ENCODE data around the gene PFN2.

PFN2 gene

GRCh38 chr3:149970716-149971402, at the start of gene PFN2:
Gene PFN2 (minus strand): TSS chr3:149970895. CDS start chr3:149970856, 39 bp downstream.
- peak within 1 kb of the TSS; percentile 95 for H3K27ac ChIP-seq
- CTCF ChIA-PET: interaction anchor here (1.3 kb wide), 1 partner anchor 213 kb away, joined by 7 read pairs; no protein-coding TSS in a partner anchor
- TF ChIP-seq CTCF (conservative IDR thresholded peaks at IDR 0.05; ENCODE audit: low read depth): no peak
- DNase-seq (ENCODE audit: low spot score): peak; percentile 57
- POLR2A ChIA-PET (ENCODE audit: low non-redundant PET): no interaction called here

GRCh38 chr3:150015901-150016300, 45.2 kb upstream of the PFN2 start:
- H3K27ac ChIP-seq: no peak overlapping the region
- no peak for TF ChIP-seq CTCF (conservative IDR thresholded peaks at IDR 0.05; ENCODE audit: low read depth)
- POLR2A ChIA-PET (ENCODE audit: low non-redundant PET): no interaction called here
- no peak for DNase-seq (ENCODE audit: low spot score)
- CTCF ChIA-PET: no interaction called here

GRCh38 chr3:150014782-150015181, 44.1 kb upstream of the PFN2 start:
- CTCF ChIA-PET: interaction anchor here (0.5 kb wide), 1 partner anchor 50 kb away, joined by 4 read pairs; no protein-coding TSS in a partner anchor
- POLR2A ChIA-PET (ENCODE audit: low non-redundant PET): no interaction called here

GRCh38 chr3:150013801-150014200, 43.1 kb upstream of the PFN2 start:
- CTCF ChIA-PET: no interaction called here
- POLR2A ChIA-PET (ENCODE audit: low non-redundant PET): no interaction called here
- no peak overlapping the region for H3K27ac ChIP-seq

More at GRCh38 chr3:150014782-150015181, 44.1 kb upstream of the PFN2 start:
- DNase-seq (ENCODE audit: low spot score): no peak
- H3K27ac ChIP-seq: no peak overlapping the region
- TF ChIP-seq CTCF (conservative IDR thresholded peaks at IDR 0.05; ENCODE audit: low read depth): no peak

GRCh38 chr3:150006794-150007193, 36.1 kb upstream of the PFN2 start:
- no peak for DNase-seq (ENCODE audit: low spot score)
- ChIA-PET CTCF (no interaction called here), POLR2A (ENCODE audit: low non-redundant PET) (interaction anchor here (0.7 kb wide), 1 partner anchor 10 kb away, joined by 3 read pairs; no protein-coding TSS in a partner anchor)
- TF ChIP-seq CTCF (conservative IDR thresholded peaks at IDR 0.05; ENCODE audit: low read depth): no peak
- H3K27ac ChIP-seq: no peak overlapping the region

More at GRCh38 chr3:150013801-150014200, 43.1 kb upstream of the PFN2 start:
- no peak for TF ChIP-seq CTCF (conservative IDR thresholded peaks at IDR 0.05; ENCODE audit: low read depth)
- no peak for DNase-seq (ENCODE audit: low spot score)

GRCh38 chr3:150005243-150006112, 34.8 kb upstream of the PFN2 start:
- POLR2A ChIA-PET (ENCODE audit: low non-redundant PET): no interaction called here

More at GRCh38 chr3:150005243-150006112, 34.8 kb upstream of the PFN2 start:
- DNase-seq (ENCODE audit: low spot score): peak; percentile 8
- no peak overlapping the region for H3K27ac ChIP-seq
- no peak for TF ChIP-seq CTCF (conservative IDR thresholded peaks at IDR 0.05; ENCODE audit: low read depth)
- CTCF ChIA-PET: no interaction called here
